Gastroesophageal sphincter (tissue), 3 donors: ENCODE measurements around the gene ARMC9.

Source experiments
- EP300 ChIP-seq: sonication (generic); formaldehyde crosslinking; IDR thresholded peaks from one replicate; pipeline ENCODE4 v1.6.1; 2017; ENCODE audit warnings: antibody characterized with exemption, mild to moderate bottlenecking
- POLR2A ChIP-seq, 2 donors: fragments of 450-650 bp; IDR thresholded peaks; one replicate each; pipeline ENCODE4 v1.6.1; 2017; ENCODE audit warnings: antibody characterized with exemption in 2 of 2, mild to moderate bottlenecking in 2 of 2, moderate library complexity in 1 of 2
- POLR2AphosphoS5 ChIP-seq: sonication (generic); formaldehyde crosslinking; IDR thresholded peaks from one replicate; pipeline ENCODE4 v1.6.1; 2017; ENCODE audit warnings: antibody characterized with exemption
- TF ChIP-seq, protein P1 (sequence below), 4 experiments: fragments of 200-600 bp in 2 of 4; fragments of 450-650 bp in 2 of 4; sonication (generic) in 1 of 4; IDR thresholded peaks; one replicate each; pipeline ENCODE4 v1.5.1; 2017 to 2019; ENCODE audit warnings: antibody characterized with exemption in 4 of 4, mild to moderate bottlenecking in 2 of 4, moderate library complexity in 2 of 4

DNA sequence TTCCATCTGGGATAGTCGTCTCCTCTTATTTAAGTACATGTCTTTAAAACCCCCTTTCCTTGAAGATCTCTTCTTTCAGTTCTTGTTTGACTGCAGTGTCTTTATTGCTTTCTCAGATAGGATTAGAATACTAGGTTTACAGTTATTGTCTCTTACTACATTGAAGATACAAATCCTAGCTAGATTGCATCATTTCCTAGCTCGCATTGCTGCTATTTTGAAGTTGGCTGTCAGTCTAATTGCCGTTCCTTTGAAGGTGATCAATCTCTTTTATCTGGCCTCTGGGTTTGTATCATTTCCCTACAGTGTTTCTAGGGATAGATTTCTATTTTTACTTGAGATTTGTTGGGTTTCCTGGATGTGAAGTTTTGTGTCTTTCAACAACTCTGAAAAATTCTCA is 20.9 kb downstream of the ARMC9 start:
- TF ChIP-seq, protein P1, sequence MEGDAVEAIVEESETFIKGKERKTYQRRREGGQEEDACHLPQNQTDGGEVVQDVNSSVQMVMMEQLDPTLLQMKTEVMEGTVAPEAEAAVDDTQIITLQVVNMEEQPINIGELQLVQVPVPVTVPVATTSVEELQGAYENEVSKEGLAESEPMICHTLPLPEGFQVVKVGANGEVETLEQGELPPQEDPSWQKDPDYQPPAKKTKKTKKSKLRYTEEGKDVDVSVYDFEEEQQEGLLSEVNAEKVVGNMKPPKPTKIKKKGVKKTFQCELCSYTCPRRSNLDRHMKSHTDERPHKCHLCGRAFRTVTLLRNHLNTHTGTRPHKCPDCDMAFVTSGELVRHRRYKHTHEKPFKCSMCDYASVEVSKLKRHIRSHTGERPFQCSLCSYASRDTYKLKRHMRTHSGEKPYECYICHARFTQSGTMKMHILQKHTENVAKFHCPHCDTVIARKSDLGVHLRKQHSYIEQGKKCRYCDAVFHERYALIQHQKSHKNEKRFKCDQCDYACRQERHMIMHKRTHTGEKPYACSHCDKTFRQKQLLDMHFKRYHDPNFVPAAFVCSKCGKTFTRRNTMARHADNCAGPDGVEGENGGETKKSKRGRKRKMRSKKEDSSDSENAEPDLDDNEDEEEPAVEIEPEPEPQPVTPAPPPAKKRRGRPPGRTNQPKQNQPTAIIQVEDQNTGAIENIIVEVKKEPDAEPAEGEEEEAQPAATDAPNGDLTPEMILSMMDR (IDR thresholded peaks at IDR 0.05) = no peak
- TF ChIP-seq POLR2A (IDR thresholded peaks at IDR 0.05) = no peak
- TF ChIP-seq POLR2AphosphoS5 = no peak
- TF ChIP-seq EP300 = no peak
